HG03354 (cell line): Measurements from ENCODE around the gene SLAMF8.

Experiments
- ATAC-seq: cut with Tn5 transposase; IDR thresholded peaks from one replicate; pipeline ENCODE4 v1.9.1; 2021; ENCODE audit warnings: mild to moderate bottlenecking; ENCODE audit not compliant: unreplicated experiment, poor library complexity, severe bottlenecking

The SLAMF8 gene

GRCh38 chr1:159826441-159827101, at the start of gene SLAMF8:
Gene SLAMF8, plus strand, starts transcription at chr1:159826873. Its CDS starts 26 bp downstream, at chr1:159826899.
- ATAC-seq = no peak

DNA sequence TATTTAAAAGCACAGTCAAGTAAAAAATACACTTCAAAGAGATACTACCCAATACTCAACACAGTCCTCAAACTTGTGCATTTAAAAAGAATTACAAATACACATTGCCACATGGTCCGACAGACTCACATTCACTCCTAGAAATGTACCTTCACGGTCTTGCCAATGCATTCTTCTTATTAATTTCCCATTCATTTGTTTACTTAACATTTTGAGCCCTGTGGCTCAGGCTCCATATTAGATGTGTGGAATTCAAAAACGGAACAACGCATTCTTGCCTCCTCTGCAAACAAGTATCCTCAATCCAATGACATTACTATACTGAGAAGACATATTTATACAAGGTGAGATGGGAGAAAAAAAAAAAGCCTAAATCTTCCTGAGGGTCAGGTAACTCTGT, 48.4 kb upstream of the SLAMF8 start:
- ATAC-seq = no peak

GRCh38 chr1:159779403-159779851, 47.2 kb upstream of the SLAMF8 start:
- no peak for ATAC-seq

- ATAC-seq = peak; percentile 99
Measured at GRCh38 chr1:159780583-159781582, 45.8 kb upstream of the SLAMF8 start, which contains the start of gene DUSP23. Gene DUSP23, plus strand, starts transcription at chr1:159780962. Its CDS starts 139 bp downstream, at chr1:159781101.

GRCh38 chr1:159781992-159782391, 44.7 kb upstream of the SLAMF8 start:
- no peak for ATAC-seq

DNA sequence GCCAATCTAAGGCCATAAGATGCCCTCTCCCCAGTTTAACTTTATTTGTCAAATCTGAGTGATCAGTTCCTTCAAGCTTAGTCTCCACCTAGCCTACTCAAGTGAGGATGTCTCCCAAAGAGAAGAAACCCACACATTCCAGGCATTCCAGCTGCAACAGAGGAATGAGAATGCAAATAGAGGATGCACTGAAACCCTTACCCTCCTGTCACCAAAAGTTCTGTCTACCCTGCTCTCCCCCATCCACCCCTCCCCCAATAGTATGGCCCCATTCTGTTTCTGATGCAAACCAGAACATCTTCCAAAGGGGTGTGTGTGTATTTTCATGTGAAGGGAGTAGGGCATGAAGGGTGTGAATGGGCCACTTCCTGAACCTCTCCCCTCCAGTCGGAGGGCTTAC, 42.9 kb upstream of the SLAMF8 start:
- ATAC-seq = no peak

DNA sequence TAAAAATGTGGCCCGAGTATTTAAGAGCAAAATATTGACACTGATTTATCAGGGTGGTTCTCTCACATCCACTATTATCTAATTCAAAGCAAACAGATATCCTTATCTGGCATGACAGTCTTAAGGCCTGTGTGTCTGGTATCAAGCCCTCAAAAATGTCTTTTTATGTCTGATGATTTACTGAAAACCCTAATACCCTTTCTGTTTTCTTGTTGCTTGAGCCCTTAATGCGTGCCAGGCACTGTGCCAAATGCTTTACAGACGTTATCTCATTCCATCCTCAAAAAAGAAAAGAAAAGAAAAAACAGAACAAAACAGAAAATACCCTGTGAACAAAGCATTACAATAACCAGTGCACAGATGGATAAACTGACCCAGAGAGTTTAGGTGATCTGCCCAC, 40.2 kb upstream of the SLAMF8 start:
- ATAC-seq = no peak

GRCh38 chr1:159786966-159787365, 39.7 kb upstream of the SLAMF8 start:
- ATAC-seq = no peak

GRCh38 chr1:159790237-159790917, 36.3 kb upstream of the SLAMF8 start:
- ATAC-seq = no peak

GRCh38 chr1:159791031-159791430, 35.6 kb upstream of the SLAMF8 start:
- ATAC-seq = no peak

GRCh38 chr1:159791461-159791860, 35.2 kb upstream of the SLAMF8 start:
- ATAC-seq = no peak

- ATAC-seq = no peak
Measured at GRCh38 chr1:159795534-159795933, 31.1 kb upstream of the SLAMF8 start.

GRCh38 chr1:159798893-159799292, 27.8 kb upstream of the SLAMF8 start:
- ATAC-seq = no peak

DNA sequence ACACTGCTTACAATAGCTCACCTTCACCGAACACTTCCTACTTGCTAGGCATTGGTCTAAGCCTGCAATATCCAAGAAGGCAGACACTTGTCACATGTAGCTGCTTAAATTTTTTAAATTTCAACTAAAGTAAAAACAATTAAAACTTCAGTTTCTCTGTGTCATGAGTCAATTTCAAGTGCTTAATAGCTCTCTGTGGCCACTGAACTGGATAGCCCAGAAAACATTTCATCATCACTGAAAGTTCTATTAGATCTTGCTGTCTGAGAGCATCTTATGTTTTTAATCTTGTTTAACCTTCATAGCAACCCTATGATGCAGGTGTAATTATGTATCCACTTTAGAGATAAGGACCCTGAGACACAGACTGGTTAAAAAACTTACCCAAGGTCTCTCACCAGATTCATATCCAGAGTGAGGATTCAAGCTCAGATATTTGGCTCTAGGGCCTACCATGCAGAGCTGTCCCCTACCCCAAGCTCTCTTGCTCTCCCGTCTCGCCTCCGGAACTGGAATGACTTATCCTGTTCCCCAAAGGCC, 27.2 kb upstream of the SLAMF8 start:
- no peak for ATAC-seq

DNA sequence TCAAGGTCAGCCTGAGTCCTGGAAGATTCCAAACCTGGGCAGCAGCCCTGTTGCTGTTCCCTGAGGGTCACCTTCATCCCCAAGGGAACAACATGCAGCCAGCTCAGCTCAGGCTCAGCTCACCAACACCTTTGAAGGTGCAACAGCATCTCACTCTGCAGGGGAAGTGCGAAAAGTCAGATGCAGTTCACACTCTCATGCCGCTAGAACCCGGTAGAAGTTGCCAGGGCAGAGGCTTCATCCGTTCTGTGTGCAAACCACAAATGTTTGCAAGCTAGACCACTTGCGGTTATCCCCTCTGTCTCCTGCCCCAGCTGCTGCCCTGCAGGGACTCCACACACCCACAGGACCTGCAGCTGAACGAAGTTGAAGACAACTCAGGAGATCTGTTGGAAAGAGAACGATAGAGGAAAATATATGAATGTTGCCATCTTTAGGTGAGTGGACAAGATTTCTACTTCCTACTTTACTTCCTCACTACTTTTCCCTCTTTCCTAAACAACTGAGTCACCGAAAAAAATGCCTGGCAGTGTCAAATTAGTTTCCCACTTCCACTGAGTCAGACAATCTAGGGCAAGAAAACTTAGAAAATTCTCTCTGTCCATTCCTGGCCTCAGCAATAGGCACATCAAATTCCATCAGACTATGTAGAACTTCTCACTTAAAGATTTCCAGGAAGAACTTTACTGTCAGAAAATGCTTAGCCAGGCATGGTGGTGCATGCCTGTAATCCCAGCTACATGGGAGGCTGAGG, 26.3 kb upstream of the SLAMF8 start:
- ATAC-seq = peak; percentile 56

DNA sequence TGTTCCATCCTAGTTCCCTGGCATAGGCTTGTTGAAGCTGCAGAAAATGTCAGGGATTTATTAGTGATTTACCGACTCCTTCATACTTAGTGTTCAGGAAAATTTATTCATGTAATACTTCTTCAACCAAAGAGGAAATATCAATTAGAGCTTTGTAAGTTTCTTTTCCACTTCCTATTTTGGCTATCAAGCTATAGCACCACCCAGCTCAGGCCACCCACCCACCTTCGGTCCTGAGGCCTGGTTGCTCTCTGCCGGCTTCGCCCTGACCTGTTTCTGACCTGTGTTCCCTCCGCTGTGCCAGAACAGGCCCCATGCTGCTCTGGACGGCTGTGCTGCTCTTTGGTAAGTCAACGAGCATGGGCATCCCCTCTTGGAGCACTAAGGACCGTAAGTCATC, 24.6 kb upstream of the SLAMF8 start, which contains the start of gene FCRL6:
Gene FCRL6 (plus strand): TSS at position 250 of the 400 bp plus-strand sequence. CDS start 65 bp downstream, at position 315.
- ATAC-seq = no peak

DNA sequence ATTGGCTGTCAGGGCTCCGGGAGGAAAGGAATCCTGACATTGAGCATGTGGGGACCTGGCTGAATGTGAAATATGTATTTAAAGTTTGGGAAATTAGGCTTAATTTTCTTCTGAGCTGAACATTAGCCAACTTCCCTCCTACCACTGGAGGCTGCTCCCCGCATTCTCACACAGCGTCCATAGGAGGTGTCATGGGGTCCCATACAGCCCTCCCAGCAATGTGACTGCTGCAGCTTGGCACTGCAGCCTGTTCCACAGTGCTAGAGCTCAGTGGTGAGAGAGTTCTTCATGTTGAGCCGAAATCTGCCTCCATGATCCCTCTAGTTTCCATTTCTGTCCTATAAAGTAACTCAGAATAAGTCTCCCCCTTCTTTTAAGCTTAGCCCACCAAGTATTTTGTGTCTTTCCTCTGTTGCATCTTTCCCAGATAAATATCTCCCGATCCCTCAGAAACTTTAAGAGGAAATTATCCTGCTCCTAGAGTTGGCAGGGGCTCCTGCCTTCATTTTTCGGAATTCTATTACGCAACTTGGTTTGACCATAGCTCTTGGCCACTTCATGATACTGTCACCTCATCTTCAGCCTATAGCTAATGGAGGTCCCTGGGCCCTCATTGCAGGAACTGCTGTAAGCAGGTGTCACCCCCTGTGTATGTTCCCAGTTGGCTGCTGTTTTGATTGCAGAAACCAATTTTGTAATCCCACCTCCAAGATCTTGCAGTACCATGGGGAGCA, 22.6 kb upstream of the SLAMF8 start:
- no peak for ATAC-seq

DNA sequence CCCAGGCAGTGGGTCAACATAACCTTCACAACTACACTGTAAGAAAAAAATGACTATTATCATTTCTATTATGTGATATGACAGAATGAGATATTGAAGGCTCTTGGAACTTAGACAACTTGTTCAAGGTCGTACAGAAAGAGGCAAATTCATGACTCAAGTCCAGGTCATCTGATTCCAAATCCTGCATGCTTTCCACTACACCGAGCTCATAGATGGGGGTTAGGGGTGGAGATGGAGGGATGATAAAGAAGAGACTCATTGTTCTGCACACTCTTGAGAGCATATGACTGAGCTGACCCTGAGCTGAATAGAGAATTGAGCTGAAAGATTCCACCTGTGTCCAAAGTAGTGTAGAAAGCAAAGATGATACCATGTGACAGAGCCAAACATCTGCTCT, 21.7 kb upstream of the SLAMF8 start:
- ATAC-seq = no peak
